ENCODE results near the gene KLHDC1.

The KLHDC1 gene

GRCh38 chr14:49786315-49786714 is 93.4 kb downstream of the KLHDC1 start:
- DNase-seq (ENCODE audit: low read depth in 2 of 2), result no peak

DNA sequence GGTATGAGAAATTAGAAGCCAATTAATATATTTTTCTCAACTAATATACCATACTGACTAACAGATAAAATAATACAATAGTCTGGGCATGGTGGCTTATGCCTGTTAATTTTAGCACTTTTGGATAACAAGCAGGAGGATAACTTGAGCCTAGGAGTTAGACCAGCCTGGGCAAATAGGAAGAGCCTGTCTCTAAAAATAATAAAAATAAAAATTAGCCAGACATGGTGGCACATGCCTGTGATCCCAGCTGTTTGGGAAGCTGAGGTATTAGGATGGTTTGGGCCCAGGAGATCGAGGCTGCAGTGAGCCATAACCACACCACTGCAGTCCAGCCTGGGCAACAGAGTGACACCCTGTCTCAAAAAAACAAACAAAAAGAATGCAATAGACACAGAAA is 99.7 kb downstream of the KLHDC1 start:
- DNase-seq (ENCODE audit: low read depth in 2 of 2), result no peak

DNA sequence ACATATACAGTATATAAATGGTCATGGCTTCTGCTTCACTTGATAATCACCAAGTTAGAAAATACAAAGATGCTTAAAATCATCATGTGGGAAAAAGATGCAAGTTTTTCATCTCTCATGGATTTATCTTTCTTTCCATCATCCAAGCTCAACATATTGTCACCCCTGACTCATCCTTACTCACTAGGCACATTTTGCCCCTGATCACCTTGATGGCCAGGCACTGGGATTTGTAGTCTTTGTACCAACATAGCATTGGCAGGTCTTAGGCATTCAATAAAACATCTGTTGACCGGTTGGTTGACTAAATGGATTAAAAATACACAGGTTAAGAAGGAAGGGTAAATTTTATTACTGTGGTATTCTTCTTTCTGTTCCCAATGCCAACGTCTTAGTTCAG is 103.1 kb downstream of the KLHDC1 start:
- no peak for DNase-seq (ENCODE audit: low read depth in 2 of 2)
